SK-N-SH treated with all-trans-retinoic acid at 6 μM for 48 hours (cell line): Measurements from ENCODE around the gene IQGAP3.

Experiments used
- ARNTL ChIP-seq: fragments of 450-650 bp; formaldehyde crosslinking; IDR thresholded peaks from 2 replicates; pipeline ENCODE4 v1.5.0; 2020; ENCODE audit warnings: low read depth, mild to moderate bottlenecking, moderate library complexity, borderline replicate concordance
- CSDC2 ChIP-seq: fragments of 250-450 bp; sonication (Bioruptor Pico); IDR thresholded peaks from 2 replicates; pipeline ENCODE4 v1.5.0; 2020; ENCODE audit warnings: mild to moderate bottlenecking, moderate library complexity
- GLIS3 ChIP-seq: fragments of 250-450 bp; sonication (Bioruptor Pico); IDR thresholded peaks from 2 replicates; pipeline ENCODE4 v1.5.0; 2020; ENCODE audit warnings: mild to moderate bottlenecking, moderate library complexity
- OSR1 ChIP-seq: fragments of 250-450 bp; sonication (Bioruptor Pico); IDR thresholded peaks from 2 replicates; pipeline ENCODE4 v1.8.0; 2022; ENCODE audit warnings: moderate library complexity, mild to moderate bottlenecking, inconsistent platforms
- SNAI2 ChIP-seq: fragments of 250-450 bp; sonication (Bioruptor Pico); IDR thresholded peaks from 2 replicates; pipeline ENCODE4 v1.5.0; 2020; ENCODE audit warnings: mild to moderate bottlenecking, moderate library complexity
- ZFP30 ChIP-seq: fragments of 450-650 bp; formaldehyde crosslinking; IDR thresholded peaks from 2 replicates; pipeline ENCODE4 v1.5.0; 2022; ENCODE audit warnings: mild to moderate bottlenecking, moderate library complexity
- ZNF565 ChIP-seq: fragments of 450-650 bp; formaldehyde crosslinking; conservative IDR thresholded peaks from 2 replicates; pipeline ENCODE4 v1.5.0; 2020; ENCODE audit warnings: low read depth, mild to moderate bottlenecking, moderate library complexity
- ZNF70 ChIP-seq: fragments of 450-650 bp; formaldehyde crosslinking; IDR thresholded peaks from 2 replicates; pipeline ENCODE4 v1.5.0; 2020; ENCODE audit warnings: mild to moderate bottlenecking, moderate library complexity
- TF ChIP-seq, protein P1 (sequence below): fragments of 250-450 bp; sonication (Bioruptor Pico); IDR thresholded peaks from 2 replicates; pipeline ENCODE4 v1.8.0; 2021; ENCODE audit warnings: low read depth, mild to moderate bottlenecking, moderate library complexity, borderline replicate concordance
- TF ChIP-seq, protein P2 (sequence below): fragments of 250-450 bp; sonication (Bioruptor Pico); IDR thresholded peaks from 2 replicates; pipeline ENCODE4 v1.5.1; 2021; ENCODE audit warnings: mild to moderate bottlenecking, moderate library complexity
- TF ChIP-seq, protein P3 (sequence below): fragments of 250-450 bp; sonication (Bioruptor Pico); IDR thresholded peaks from 2 replicates; pipeline ENCODE4 v1.8.0; 2020; ENCODE audit warnings: mild to moderate bottlenecking, moderate library complexity, borderline replicate concordance
- TF ChIP-seq, protein P4 (sequence below): fragments of 250-450 bp; sonication (Bioruptor Pico); IDR thresholded peaks from 2 replicates; pipeline ENCODE4 v1.5.1; 2020; ENCODE audit warnings: low read depth, mild to moderate bottlenecking, moderate library complexity

DNA sequence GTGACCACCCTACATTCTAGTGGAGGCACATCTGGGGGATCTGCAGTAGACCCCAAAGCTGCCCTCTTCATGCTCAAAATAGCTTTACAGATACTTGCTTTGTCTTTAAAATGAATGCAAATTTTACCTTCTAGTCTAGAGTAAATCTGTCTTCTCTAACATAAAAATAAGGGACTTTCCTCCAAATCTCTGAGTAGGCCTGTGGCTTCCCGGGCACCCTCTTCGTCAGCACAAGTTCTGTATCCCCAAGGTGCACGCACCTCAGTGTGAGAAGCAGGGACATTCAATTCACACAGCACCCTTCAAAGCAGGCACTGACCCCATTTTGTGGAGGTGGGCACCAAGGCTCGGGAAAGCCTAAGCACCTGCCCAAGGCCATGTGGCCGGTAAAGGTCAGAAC lies 90.8 kb downstream of the IQGAP3 start:
- no peak for TF ChIP-seq OSR1 (CRISPR knock-in tag)
- TF ChIP-seq, protein P1, sequence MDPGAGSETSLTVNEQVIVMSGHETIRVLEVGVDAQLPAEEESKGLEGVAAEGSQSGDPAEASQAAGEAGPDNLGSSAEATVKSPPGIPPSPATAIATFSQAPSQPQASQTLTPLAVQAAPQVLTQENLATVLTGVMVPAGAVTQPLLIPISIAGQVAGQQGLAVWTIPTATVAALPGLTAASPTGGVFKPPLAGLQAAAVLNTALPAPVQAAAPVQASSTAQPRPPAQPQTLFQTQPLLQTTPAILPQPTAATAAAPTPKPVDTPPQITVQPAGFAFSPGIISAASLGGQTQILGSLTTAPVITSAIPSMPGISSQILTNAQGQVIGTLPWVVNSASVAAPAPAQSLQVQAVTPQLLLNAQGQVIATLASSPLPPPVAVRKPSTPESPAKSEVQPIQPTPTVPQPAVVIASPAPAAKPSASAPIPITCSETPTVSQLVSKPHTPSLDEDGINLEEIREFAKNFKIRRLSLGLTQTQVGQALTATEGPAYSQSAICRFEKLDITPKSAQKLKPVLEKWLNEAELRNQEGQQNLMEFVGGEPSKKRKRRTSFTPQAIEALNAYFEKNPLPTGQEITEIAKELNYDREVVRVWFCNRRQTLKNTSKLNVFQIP (CRISPR knock-in tag): no peak
- TF ChIP-seq ZNF565 (CRISPR knock-in tag): no peak
- TF ChIP-seq SNAI2 (CRISPR knock-in tag): no peak
- TF ChIP-seq, protein P2, sequence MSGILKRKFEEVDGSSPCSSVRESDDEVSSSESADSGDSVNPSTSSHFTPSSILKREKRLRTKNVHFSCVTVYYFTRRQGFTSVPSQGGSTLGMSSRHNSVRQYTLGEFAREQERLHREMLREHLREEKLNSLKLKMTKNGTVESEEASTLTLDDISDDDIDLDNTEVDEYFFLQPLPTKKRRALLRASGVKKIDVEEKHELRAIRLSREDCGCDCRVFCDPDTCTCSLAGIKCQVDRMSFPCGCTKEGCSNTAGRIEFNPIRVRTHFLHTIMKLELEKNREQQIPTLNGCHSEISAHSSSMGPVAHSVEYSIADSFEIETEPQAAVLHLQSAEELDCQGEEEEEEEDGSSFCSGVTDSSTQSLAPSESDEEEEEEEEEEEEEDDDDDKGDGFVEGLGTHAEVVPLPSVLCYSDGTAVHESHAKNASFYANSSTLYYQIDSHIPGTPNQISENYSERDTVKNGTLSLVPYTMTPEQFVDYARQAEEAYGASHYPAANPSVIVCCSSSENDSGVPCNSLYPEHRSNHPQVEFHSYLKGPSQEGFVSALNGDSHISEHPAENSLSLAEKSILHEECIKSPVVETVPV: no peak
- TF ChIP-seq ZFP30 (CRISPR knock-in tag): no peak
- TF ChIP-seq ARNTL (CRISPR knock-in tag): no peak
- TF ChIP-seq CSDC2 (CRISPR knock-in tag): no peak
- TF ChIP-seq ZNF70 (CRISPR knock-in tag): no peak
- no peak for TF ChIP-seq GLIS3
- TF ChIP-seq, protein P3, sequence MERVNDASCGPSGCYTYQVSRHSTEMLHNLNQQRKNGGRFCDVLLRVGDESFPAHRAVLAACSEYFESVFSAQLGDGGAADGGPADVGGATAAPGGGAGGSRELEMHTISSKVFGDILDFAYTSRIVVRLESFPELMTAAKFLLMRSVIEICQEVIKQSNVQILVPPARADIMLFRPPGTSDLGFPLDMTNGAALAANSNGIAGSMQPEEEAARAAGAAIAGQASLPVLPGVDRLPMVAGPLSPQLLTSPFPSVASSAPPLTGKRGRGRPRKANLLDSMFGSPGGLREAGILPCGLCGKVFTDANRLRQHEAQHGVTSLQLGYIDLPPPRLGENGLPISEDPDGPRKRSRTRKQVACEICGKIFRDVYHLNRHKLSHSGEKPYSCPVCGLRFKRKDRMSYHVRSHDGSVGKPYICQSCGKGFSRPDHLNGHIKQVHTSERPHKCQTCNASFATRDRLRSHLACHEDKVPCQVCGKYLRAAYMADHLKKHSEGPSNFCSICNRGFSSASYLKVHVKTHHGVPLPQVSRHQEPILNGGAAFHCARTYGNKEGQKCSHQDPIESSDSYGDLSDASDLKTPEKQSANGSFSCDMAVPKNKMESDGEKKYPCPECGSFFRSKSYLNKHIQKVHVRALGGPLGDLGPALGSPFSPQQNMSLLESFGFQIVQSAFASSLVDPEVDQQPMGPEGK (CRISPR knock-in tag): no peak
- TF ChIP-seq, protein P4, sequence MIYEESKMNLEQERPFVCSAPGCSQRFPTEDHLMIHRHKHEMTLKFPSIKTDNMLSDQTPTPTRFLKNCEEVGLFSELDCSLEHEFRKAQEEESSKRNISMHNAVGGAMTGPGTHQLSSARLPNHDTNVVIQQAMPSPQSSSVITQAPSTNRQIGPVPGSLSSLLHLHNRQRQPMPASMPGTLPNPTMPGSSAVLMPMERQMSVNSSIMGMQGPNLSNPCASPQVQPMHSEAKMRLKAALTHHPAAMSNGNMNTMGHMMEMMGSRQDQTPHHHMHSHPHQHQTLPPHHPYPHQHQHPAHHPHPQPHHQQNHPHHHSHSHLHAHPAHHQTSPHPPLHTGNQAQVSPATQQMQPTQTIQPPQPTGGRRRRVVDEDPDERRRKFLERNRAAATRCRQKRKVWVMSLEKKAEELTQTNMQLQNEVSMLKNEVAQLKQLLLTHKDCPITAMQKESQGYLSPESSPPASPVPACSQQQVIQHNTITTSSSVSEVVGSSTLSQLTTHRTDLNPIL: no peak
